Stimulated activated effector memory CD8-positive, alpha-beta T cell treated with anti-CD3 and anti-CD28 coated beads, Interleukin-12 subunit alpha, Interleukin-12 subunit beta, amount 100 ng/mL, for 72 hours (primary cell): ENCODE data around the gene PLCD3.

Source experiments
- ATAC-seq: fragments of 150-1000 bp; cut with Tn5 transposase; 2 replicates; pipeline ENCODE4 v1.10.0; 2021
- DNase-seq, 2 donors: peaks; one replicate each; pipeline ENCODE4 v3.0.0; 2021 to 2022; ENCODE audit warnings: low spot score in 2 of 2
- H3K27ac Mint-ChIP-seq: one replicate; pipeline ENCODE4 v1.8.0; 2022; ENCODE audit warnings: mild to moderate bottlenecking, mixed read lengths
- H3K36me3 Mint-ChIP-seq: one replicate; pipeline ENCODE4 v1.8.0; 2022; ENCODE audit warnings: mild to moderate bottlenecking, mixed read lengths
- H3K4me1 Mint-ChIP-seq: one replicate; pipeline ENCODE4 v1.8.0; 2022; ENCODE audit warnings: mixed read lengths
- H3K4me3 Mint-ChIP-seq: one replicate; pipeline ENCODE4 v1.8.0; 2022; ENCODE audit warnings: mild to moderate bottlenecking, mixed read lengths
- H3K9me3 Mint-ChIP-seq: one replicate; pipeline ENCODE4 v1.8.0; 2022; ENCODE audit warnings: mixed read lengths

Gene PLCD3

GRCh38 chr17:45118691-45119090 is 13.6 kb downstream of the PLCD3 start:
- H3K4me1 Mint-ChIP-seq = no peaks in the 10 kb centered on the region
- DNase-seq (no peak), ATAC-seq (no peak)
- H3K9me3 Mint-ChIP-seq = no peaks in the 10 kb centered on the region
- no peak overlapping the region for H3K4me3 Mint-ChIP-seq
- H3K27ac Mint-ChIP-seq = no peak overlapping the region
- H3K36me3 Mint-ChIP-seq = no peaks in the 10 kb centered on the region

- no peaks in the 10 kb centered on the region for H3K4me1 Mint-ChIP-seq
- H3K27ac Mint-ChIP-seq = no peak overlapping the region
- no peaks in the 10 kb centered on the region for H3K36me3 Mint-ChIP-seq
- H3K4me3 Mint-ChIP-seq = no peak overlapping the region
- DNase-seq (no peak), ATAC-seq (no peak)
- H3K9me3 Mint-ChIP-seq = no peaks in the 10 kb centered on the region
Measured at GRCh38 chr17:45117848-45118646, 14.3 kb downstream of the PLCD3 start.

GRCh38 chr17:45117334-45117733 is 15.0 kb downstream of the PLCD3 start:
- H3K4me1 Mint-ChIP-seq = no peaks in the 10 kb centered on the region
- no peaks in the 10 kb centered on the region for H3K9me3 Mint-ChIP-seq
- DNase-seq (no peak), ATAC-seq (no peak)
- H3K27ac Mint-ChIP-seq = no peak overlapping the region
- no peak overlapping the region for H3K4me3 Mint-ChIP-seq
- H3K36me3 Mint-ChIP-seq = no peaks in the 10 kb centered on the region

GRCh38 chr17:45116434-45117016 is 15.8 kb downstream of the PLCD3 start:
- no peak overlapping the region for H3K27ac Mint-ChIP-seq
- H3K9me3 Mint-ChIP-seq = no peaks in the 10 kb centered on the region

GRCh38 chr17:45115871-45116270 is 16.4 kb downstream of the PLCD3 start:
- Mint-ChIP-seq H3K4me3 (no peak overlapping the region), H3K4me1 (no peaks in the 10 kb centered on the region), H3K9me3 (no peaks in the 10 kb centered on the region), H3K36me3 (no peaks in the 10 kb centered on the region), H3K27ac (peak overlapping the region; percentile 14)
- DNase-seq = no peak
- no peak for ATAC-seq

More at GRCh38 chr17:45116434-45117016, 15.8 kb downstream of the PLCD3 start:
- H3K4me3 Mint-ChIP-seq = no peak overlapping the region
- no peaks in the 10 kb centered on the region for H3K4me1 Mint-ChIP-seq
- DNase-seq (no peak), ATAC-seq (no peak)
- no peaks in the 10 kb centered on the region for H3K36me3 Mint-ChIP-seq

GRCh38 chr17:45115015-45115625 is 17.2 kb downstream of the PLCD3 start:
- H3K27ac Mint-ChIP-seq = no peak overlapping the region
- no peak for ATAC-seq
- H3K36me3 Mint-ChIP-seq = no peaks in the 10 kb centered on the region
- no peak for DNase-seq
- H3K4me3 Mint-ChIP-seq = no peak overlapping the region
- no peaks in the 10 kb centered on the region for H3K9me3 Mint-ChIP-seq
- H3K4me1 Mint-ChIP-seq = no peaks in the 10 kb centered on the region

GRCh38 chr17:45114117-45114932 is 18.0 kb downstream of the PLCD3 start:
- no peak for DNase-seq
- no peak for ATAC-seq
- H3K4me1 Mint-ChIP-seq = no peaks in the 10 kb centered on the region
- H3K27ac Mint-ChIP-seq = no peak overlapping the region
- H3K4me3 Mint-ChIP-seq = no peak overlapping the region
- H3K9me3 Mint-ChIP-seq = no peaks in the 10 kb centered on the region
- peaks cover 4% of the 10 kb centered on the region for H3K36me3 Mint-ChIP-seq

- DNase-seq = no peak
- Mint-ChIP-seq H3K36me3 (peaks cover 12% of the 10 kb centered on the region), H3K9me3 (no peaks in the 10 kb centered on the region), H3K4me1 (peaks cover under 1% of the 10 kb centered on the region), H3K27ac (no peak overlapping the region), H3K4me3 (no peak overlapping the region)
- no peak for ATAC-seq
Measured at GRCh38 chr17:45113424-45113754, 18.9 kb downstream of the PLCD3 start.

GRCh38 chr17:45112559-45113423 is 19.5 kb downstream of the PLCD3 start:
- no peak for ATAC-seq
- no peak for DNase-seq

GRCh38 chr17:45111850-45112249 is 20.5 kb downstream of the PLCD3 start:
- Mint-ChIP-seq H3K36me3 (peaks cover 17% of the 10 kb centered on the region), H3K4me3 (no peak overlapping the region), H3K4me1 (peaks cover 5% of the 10 kb centered on the region), H3K27ac (no peak overlapping the region), H3K9me3 (no peaks in the 10 kb centered on the region)
- ATAC-seq (no peak), DNase-seq (no peak)

More at GRCh38 chr17:45112559-45113423, 19.5 kb downstream of the PLCD3 start:
- Mint-ChIP-seq H3K4me1 (peaks cover 5% of the 10 kb centered on the region), H3K36me3 (peaks cover 17% of the 10 kb centered on the region), H3K27ac (no peak overlapping the region), H3K4me3 (no peak overlapping the region), H3K9me3 (no peaks in the 10 kb centered on the region)

GRCh38 chr17:45110676-45111611 is 21.4 kb downstream of the PLCD3 start:
- H3K4me3 Mint-ChIP-seq = no peak overlapping the region
- DNase-seq (no peak), ATAC-seq (no peak)
- H3K27ac Mint-ChIP-seq = no peak overlapping the region
- no peaks in the 10 kb centered on the region for H3K9me3 Mint-ChIP-seq
- peaks cover 23% of the 10 kb centered on the region for H3K36me3 Mint-ChIP-seq
- H3K4me1 Mint-ChIP-seq = peaks cover 5% of the 10 kb centered on the region

GRCh38 chr17:45108595-45109521 is 23.5 kb downstream of the PLCD3 start:
- Mint-ChIP-seq H3K27ac (peak overlapping the region; percentile 21), H3K9me3 (no peaks in the 10 kb centered on the region), H3K4me1 (peaks cover 5% of the 10 kb centered on the region), H3K4me3 (no peak overlapping the region), H3K36me3 (peaks cover 44% of the 10 kb centered on the region)
- DNase-seq = no peak
- no peak for ATAC-seq

GRCh38 chr17:45108051-45108450 is 24.3 kb downstream of the PLCD3 start:
- Mint-ChIP-seq H3K27ac (no peak overlapping the region), H3K4me3 (no peak overlapping the region), H3K4me1 (peaks cover 5% of the 10 kb centered on the region), H3K36me3 (peaks cover 52% of the 10 kb centered on the region), H3K9me3 (no peaks in the 10 kb centered on the region)
- DNase-seq (no peak), ATAC-seq (no peak)
